Measurements from ENCODE around the gene BPI. TPM values are rescaled to one million over a fixed set of nuclear protein-coding genes. Genes with fewer than 3 reads are reported as not detected.

The BPI gene
- total and polyA plus RNA-seq, 2 donors from 2014 or later, result 0.16 to 1.5 TPM

- intact Hi-C loops (cut with DNase I), result no loop called here
- H3K9me3 ChIP-seq (ENCODE audit: control insufficient read depth in 2 of 3, insufficient read depth in 1 of 3, low read length in 3 of 3), result no peaks in the 10 kb centered on the region
- no peak for FAIRE-seq
- H3K9ac ChIP-seq (ENCODE audit: low read length in 3 of 3), result no peak overlapping the region
- DNase-seq, result no peak
- H3K36me3 ChIP-seq (ENCODE audit: control insufficient read depth in 2 of 3, insufficient read depth in 3 of 3, low read length in 3 of 3), result no peaks in the 10 kb centered on the region
- TF ChIP-seq CTCF (IDR thresholded peaks at IDR 0.05; ENCODE audit: borderline replicate concordance, extremely low read depth, insufficient read depth), result no peak
- H3K4me1 ChIP-seq (ENCODE audit: control insufficient read depth in 2 of 3, insufficient read depth in 2 of 3, low read depth in 1 of 3, low read length in 3 of 3), result no peaks in the 10 kb centered on the region
- H3K4me3 ChIP-seq (ENCODE audit: low read length in 3 of 3), result no peak overlapping the region
- H3K27me3 ChIP-seq (ENCODE audit: control insufficient read depth, insufficient read depth, low read length), result no peaks in the 10 kb centered on the region
- no peak overlapping the region for H3K27ac ChIP-seq (ENCODE audit: low read depth in 2 of 2, low read length in 2 of 2)
Observed at GRCh38 chr20:38297916-38298674, 5.9 kb upstream of the BPI start.

- Histone ChIP-seq H3K4me1 (ENCODE audit: control insufficient read depth in 2 of 3, insufficient read depth in 2 of 3, low read depth in 1 of 3, low read length in 3 of 3) (no peaks in the 10 kb centered on the region), H3K9ac (ENCODE audit: low read length in 3 of 3) (no peak overlapping the region), H3K9me3 (ENCODE audit: control insufficient read depth in 2 of 3, insufficient read depth in 1 of 3, low read length in 3 of 3) (no peaks in the 10 kb centered on the region), H3K27ac (ENCODE audit: low read depth in 2 of 2, low read length in 2 of 2) (no peak overlapping the region), H3K4me3 (ENCODE audit: low read length in 3 of 3) (no peak overlapping the region), H3K36me3 (ENCODE audit: control insufficient read depth in 2 of 3, insufficient read depth in 3 of 3, low read length in 3 of 3) (no peaks in the 10 kb centered on the region), H3K27me3 (ENCODE audit: control insufficient read depth, insufficient read depth, low read length) (no peaks in the 10 kb centered on the region)
- DNase-seq, result peak in 4 of 5 donors; percentile 42 to 92 (median 66)
- intact Hi-C loops (cut with DNase I), result no loop called here
- FAIRE-seq, result no peak
- no peak for TF ChIP-seq CTCF (IDR thresholded peaks at IDR 0.05; ENCODE audit: borderline replicate concordance, extremely low read depth, insufficient read depth)
Observed at GRCh38 chr20:38298768-38299288, 5.1 kb upstream of the BPI start.

- H3K36me3 ChIP-seq (ENCODE audit: control insufficient read depth in 2 of 3, insufficient read depth in 3 of 3, low read length in 3 of 3), result no peaks in the 10 kb centered on the region
- FAIRE-seq (no peak), DNase-seq (peak in 1 of 5 donors; percentile 38)
- no peaks in the 10 kb centered on the region for H3K27me3 ChIP-seq (ENCODE audit: control insufficient read depth, insufficient read depth, low read length)
- H3K9ac ChIP-seq (ENCODE audit: low read length in 3 of 3), result no peak overlapping the region
- H3K4me3 ChIP-seq (ENCODE audit: low read length in 3 of 3), result no peak overlapping the region
- intact Hi-C loops (cut with DNase I), result no loop called here
- H3K4me1 ChIP-seq (ENCODE audit: control insufficient read depth in 2 of 3, insufficient read depth in 2 of 3, low read depth in 1 of 3, low read length in 3 of 3), result no peaks in the 10 kb centered on the region
- H3K9me3 ChIP-seq (ENCODE audit: control insufficient read depth in 2 of 3, insufficient read depth in 1 of 3, low read length in 3 of 3), result no peaks in the 10 kb centered on the region
- no peak for TF ChIP-seq CTCF (IDR thresholded peaks at IDR 0.05; ENCODE audit: borderline replicate concordance, extremely low read depth, insufficient read depth)
- no peak overlapping the region for H3K27ac ChIP-seq (ENCODE audit: low read depth in 2 of 2, low read length in 2 of 2)
Observed at GRCh38 chr20:38299963-38300362, 4.0 kb upstream of the BPI start.
